Neutrophil (primary cell): ENCODE results near the gene CCDC57.

Experiments
- H3K27ac ChIP-seq: fragments of 200-600 bp; sonication (generic); 2 replicates; pipeline ENCODE4 v1.5.1; 2016; ENCODE audit warnings: mild to moderate bottlenecking, moderate library complexity
- H3K27me3 ChIP-seq: fragments of 200-600 bp; sonication (generic); 2 replicates; pipeline ENCODE4 v1.6.0; 2016; ENCODE audit warnings: mild to moderate bottlenecking
- H3K36me3 ChIP-seq: fragments of 200-600 bp; sonication (generic); 2 replicates; pipeline ENCODE4 v1.5.1; 2017
- H3K4me1 ChIP-seq, 2 experiments: fragments of 200-600 bp in 1 of 2; sonication (generic) in 1 of 2; 1 replicate in 1 of 2; 2 replicates in 1 of 2; pipeline versions ENCODE4 v1.5.1 to v1.6.1; 2013 to 2016; ENCODE audit warnings: low read depth in 1 of 2, low read length in 1 of 2, mild to moderate bottlenecking in 1 of 2, moderate library complexity in 1 of 2; ENCODE audit not compliant: control insufficient read depth in 1 of 2, insufficient read depth in 1 of 2
- H3K4me3 ChIP-seq, 2 experiments: fragments of 200-600 bp in 1 of 2; sonication (generic) in 1 of 2; 1 replicate in 1 of 2; 2 replicates in 1 of 2; pipeline ENCODE4 v1.5.1; 2013 to 2016; ENCODE audit warnings: low read depth in 1 of 2, low read length in 1 of 2, mild to moderate bottlenecking in 1 of 2, moderate library complexity in 1 of 2
- H3K9me3 ChIP-seq: fragments of 200-600 bp; sonication (generic); 2 replicates; pipeline ENCODE4 v1.5.1; 2016
- TF ChIP-seq, protein P1 (sequence below): fragments of 200-600 bp; sonication (generic); IDR thresholded peaks from 2 replicates; pipeline ENCODE4 v1.5.1; 2016; ENCODE audit warnings: antibody characterized with exemption

The CCDC57 gene

GRCh38 chr17:82237083-82237745 lies 24.6 kb upstream of the CCDC57 start:
- peaks cover 98 to 100% of the 10 kb centered on the region in 2 experiments for H3K4me1 ChIP-seq
- H3K4me3 ChIP-seq: peak overlapping the region in 1 of 2 experiments; percentile 45
- peak overlapping the region; percentile 82 for H3K27ac ChIP-seq
- TF ChIP-seq, protein P1, sequence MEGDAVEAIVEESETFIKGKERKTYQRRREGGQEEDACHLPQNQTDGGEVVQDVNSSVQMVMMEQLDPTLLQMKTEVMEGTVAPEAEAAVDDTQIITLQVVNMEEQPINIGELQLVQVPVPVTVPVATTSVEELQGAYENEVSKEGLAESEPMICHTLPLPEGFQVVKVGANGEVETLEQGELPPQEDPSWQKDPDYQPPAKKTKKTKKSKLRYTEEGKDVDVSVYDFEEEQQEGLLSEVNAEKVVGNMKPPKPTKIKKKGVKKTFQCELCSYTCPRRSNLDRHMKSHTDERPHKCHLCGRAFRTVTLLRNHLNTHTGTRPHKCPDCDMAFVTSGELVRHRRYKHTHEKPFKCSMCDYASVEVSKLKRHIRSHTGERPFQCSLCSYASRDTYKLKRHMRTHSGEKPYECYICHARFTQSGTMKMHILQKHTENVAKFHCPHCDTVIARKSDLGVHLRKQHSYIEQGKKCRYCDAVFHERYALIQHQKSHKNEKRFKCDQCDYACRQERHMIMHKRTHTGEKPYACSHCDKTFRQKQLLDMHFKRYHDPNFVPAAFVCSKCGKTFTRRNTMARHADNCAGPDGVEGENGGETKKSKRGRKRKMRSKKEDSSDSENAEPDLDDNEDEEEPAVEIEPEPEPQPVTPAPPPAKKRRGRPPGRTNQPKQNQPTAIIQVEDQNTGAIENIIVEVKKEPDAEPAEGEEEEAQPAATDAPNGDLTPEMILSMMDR: no peak
- H3K27me3 ChIP-seq: no peaks in the 10 kb centered on the region
- H3K9me3 ChIP-seq: no peaks in the 10 kb centered on the region
- peaks cover 96% of the 10 kb centered on the region for H3K36me3 ChIP-seq

DNA sequence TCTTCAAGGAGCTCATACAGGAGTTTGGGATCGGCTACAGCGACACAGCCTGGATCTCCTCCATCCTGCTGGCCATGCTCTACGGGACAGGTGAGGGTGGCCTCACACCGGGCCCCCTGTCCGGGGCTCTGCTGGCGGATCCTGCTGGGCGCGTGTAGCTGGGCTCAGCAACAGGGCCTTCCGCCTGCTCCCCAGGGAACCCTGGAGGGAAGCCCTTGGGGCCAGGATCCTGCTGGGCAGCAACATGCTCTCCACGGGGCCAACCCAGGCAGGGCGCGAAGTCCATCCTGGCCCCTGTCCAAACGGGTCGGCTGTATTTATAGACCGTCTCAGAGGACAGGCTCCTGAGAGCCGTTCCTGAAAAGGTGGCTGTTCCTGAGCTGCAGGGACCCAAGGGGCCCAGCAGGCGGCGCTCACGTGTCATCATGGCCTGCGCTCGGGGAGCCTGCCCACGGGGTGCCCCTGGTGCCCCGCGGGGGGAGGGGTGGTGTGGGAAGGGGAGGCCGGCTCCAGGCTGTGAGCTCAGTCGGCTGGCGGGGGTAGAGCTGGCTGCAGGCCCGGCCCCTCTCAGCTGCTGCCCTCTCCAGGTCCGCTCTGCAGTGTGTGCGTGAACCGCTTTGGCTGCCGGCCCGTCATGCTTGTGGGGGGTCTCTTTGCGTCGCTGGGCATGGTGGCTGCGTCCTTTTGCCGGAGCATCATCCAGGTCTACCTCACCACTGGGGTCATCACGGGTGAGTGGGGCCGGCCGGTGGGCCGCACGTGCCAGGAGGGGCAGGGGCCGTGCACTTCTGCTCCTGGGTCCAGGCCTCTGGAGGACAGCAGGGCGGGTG lies 23.7 kb upstream of the CCDC57 start:
- H3K4me1 ChIP-seq: peaks cover 94 to 96% of the 10 kb centered on the region in 2 experiments
- H3K9me3 ChIP-seq: no peaks in the 10 kb centered on the region
- TF ChIP-seq, protein P1: peak; percentile 86
- H3K27me3 ChIP-seq: no peaks in the 10 kb centered on the region
- H3K27ac ChIP-seq: peak overlapping the region; percentile 82
- H3K4me3 ChIP-seq: peak overlapping the region; percentile 39 to 45
- peaks cover 92% of the 10 kb centered on the region for H3K36me3 ChIP-seq

DNA sequence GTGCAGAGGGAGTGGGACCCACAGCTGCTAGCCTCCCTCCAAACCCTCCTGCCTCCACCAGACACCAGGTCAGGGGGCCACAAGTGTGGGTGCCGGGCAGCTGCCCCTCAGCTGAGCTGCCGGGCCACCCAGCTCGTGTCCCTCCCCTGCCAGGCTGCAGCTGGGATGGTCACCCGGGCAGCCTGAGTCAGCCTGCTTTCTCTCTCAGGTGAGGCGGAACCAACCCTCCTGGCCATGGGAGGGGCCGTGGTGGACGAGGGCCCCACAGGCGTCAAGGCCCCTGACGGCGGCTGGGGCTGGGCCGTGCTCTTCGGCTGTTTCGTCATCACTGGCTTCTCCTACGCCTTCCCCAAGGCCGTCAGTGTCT lies 23.1 kb upstream of the CCDC57 start:
- H3K9me3 ChIP-seq: no peaks in the 10 kb centered on the region
- peak overlapping the region; percentile 39 to 45 for H3K4me3 ChIP-seq
- peak overlapping the region; percentile 82 for H3K27ac ChIP-seq
- H3K27me3 ChIP-seq: no peaks in the 10 kb centered on the region
- H3K36me3 ChIP-seq: peaks cover 90% of the 10 kb centered on the region
- peaks cover 88 to 91% of the 10 kb centered on the region in 2 experiments for H3K4me1 ChIP-seq
- TF ChIP-seq, protein P1: no peak

GRCh38 chr17:82235056-82235774 lies 22.6 kb upstream of the CCDC57 start:
- peaks cover 88 to 91% of the 10 kb centered on the region in 2 experiments for H3K4me1 ChIP-seq
- peak overlapping the region; percentile 39 to 45 for H3K4me3 ChIP-seq
- H3K36me3 ChIP-seq: peaks cover 90% of the 10 kb centered on the region
- no peaks in the 10 kb centered on the region for H3K9me3 ChIP-seq
- H3K27ac ChIP-seq: peak overlapping the region; percentile 82
- no peaks in the 10 kb centered on the region for H3K27me3 ChIP-seq
- TF ChIP-seq, protein P1: no peak

- H3K27ac ChIP-seq: peak overlapping the region; percentile 82
- peaks cover 82 to 87% of the 10 kb centered on the region in 2 experiments for H3K4me1 ChIP-seq
- peaks cover 89% of the 10 kb centered on the region for H3K36me3 ChIP-seq
- TF ChIP-seq, protein P1: no peak
- H3K27me3 ChIP-seq: no peaks in the 10 kb centered on the region
- no peaks in the 10 kb centered on the region for H3K9me3 ChIP-seq
- peak overlapping the region; percentile 14 to 39 for H3K4me3 ChIP-seq
Measured at GRCh38 chr17:82234211-82235055, 21.8 kb upstream of the CCDC57 start.
